ENCODE results near the gene GTPBP3.
A peak's percentile ranks its signal among the peaks of the same experiment; 100 is the strongest.

The GTPBP3 gene

DNA sequence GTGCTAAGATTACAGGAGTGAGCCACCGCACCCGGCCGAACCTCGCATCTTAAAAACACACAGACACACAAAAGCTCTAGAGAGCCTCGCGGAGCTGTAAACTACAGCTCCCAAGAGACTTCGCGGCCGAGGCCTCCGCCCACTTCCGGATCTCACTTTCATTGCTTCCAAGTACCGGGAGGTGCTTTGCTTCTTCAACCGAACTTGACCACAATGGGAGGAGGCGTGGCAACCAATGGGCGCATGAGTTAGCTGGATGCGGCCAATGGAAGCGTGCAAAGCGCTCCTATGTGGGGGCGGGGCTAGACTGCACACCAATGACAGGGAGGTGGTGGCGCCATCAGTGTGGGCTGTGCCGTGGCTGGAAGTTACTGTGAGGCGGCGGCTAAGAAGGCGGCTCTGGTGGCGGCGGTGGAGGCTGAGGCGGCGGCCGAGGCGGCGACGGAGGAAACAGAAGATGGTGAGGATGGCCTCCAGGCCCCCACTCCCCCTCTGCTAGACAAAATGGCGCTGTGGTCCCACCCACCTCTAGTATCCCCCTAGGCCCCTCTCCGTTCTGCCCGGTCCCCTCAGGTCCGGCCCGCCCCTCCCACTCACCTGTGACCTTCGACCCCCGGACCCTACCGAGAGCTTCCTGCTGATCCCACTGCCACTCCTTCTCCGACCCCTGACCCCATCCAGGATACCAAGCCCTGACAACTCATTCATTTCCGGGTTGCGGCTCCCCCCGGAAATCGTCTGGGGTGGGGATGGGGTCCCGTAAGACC, 28.0 kb upstream of the GTPBP3 start, which contains the start of gene DDA1:
TSS of gene DDA1 (plus strand) at position 366 of the 767 bp plus-strand sequence. CDS start at position 458, 92 bp downstream.
- DNase-seq (ENCODE audit: low spot score): peak; percentile 100

DNA sequence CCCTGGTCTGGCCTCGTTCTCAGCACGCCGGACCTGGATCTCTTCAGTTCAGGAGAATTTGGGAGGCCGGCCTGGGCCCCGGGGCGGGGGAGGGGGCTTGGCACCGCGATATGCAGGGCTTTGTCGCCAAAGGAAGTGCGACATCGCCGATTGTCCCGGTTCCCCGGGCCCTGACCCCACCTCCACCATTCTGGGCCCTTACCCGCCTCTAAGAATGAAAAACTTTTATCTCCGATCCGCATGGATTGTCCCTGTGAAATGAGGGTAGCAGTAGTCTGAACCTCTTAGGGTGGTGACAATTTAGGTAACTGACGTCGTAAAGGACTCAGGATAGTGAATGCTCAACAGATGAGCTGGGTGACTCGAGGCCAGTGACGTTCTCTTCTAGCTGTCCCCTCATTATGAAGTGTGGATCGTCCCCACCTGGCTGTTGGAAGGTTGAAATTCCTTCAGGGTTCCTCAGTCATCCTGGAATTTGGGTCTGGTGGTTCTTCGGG, 27.3 kb upstream of the GTPBP3 start:
- no peak for DNase-seq (ENCODE audit: low spot score)

DNA sequence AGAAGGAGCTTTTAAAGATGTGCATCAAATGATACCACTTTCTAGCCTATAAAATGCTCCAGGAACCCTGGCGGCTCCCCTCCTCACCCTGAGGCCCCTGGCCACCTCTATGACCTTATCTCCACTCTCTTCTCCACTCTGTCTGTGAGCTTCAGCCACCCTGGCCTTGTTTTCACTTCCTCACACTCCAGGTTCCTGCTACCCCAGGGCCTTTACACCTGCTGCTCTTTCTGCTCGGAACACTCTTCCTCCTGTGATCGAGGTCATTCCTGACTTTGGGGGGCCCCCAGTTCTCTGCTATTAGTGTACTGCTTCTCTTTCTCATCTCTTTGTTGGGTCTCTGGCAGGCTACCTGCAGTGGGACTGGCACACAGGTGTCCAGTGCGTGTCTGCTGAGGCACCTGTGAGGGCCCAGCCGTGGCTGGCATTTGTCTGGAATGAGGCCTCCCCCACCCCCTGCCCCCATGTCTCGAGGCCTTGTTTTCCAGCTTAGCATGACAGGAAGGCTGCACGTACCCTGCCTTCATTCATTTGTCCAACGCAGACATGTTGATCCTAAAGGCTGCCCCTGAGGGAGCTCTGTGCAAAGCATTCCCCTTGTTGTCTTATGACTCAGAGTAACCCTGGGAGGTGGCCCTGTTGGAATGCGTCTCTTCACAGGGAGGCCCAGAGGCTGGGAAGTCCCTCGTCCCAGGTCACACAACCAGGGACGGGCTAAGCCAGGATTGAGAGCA, 25.7 kb upstream of the GTPBP3 start:
- DNase-seq (ENCODE audit: low spot score): no peak

GRCh38 chr19:17312189-17313113, 24.9 kb upstream of the GTPBP3 start:
- DNase-seq (ENCODE audit: low spot score): no peak

GRCh38 chr19:17314007-17314593, 23.3 kb upstream of the GTPBP3 start:
- DNase-seq (ENCODE audit: low spot score): no peak

DNA sequence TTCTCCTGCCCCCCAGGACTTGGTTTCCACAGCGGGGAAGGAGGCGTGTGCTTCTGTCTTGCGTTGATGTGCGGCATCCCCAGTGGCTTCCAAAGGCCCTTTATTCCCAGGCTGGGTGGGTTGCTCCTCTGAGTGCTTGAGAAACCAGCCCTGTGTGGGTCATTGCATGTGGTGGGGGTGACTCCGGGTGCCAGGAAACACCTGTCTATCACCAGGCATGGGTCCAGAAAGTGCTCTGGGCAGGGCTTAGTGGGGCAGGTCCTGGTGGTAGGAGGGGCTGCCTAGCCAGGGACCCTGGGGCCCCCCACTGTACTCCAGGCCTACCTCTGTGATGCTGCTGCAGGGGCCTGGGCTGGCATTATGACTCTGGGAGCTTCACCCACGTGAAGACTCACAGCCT, 18.4 kb upstream of the GTPBP3 start:
- DNase-seq (ENCODE audit: low spot score): no peak

DNA sequence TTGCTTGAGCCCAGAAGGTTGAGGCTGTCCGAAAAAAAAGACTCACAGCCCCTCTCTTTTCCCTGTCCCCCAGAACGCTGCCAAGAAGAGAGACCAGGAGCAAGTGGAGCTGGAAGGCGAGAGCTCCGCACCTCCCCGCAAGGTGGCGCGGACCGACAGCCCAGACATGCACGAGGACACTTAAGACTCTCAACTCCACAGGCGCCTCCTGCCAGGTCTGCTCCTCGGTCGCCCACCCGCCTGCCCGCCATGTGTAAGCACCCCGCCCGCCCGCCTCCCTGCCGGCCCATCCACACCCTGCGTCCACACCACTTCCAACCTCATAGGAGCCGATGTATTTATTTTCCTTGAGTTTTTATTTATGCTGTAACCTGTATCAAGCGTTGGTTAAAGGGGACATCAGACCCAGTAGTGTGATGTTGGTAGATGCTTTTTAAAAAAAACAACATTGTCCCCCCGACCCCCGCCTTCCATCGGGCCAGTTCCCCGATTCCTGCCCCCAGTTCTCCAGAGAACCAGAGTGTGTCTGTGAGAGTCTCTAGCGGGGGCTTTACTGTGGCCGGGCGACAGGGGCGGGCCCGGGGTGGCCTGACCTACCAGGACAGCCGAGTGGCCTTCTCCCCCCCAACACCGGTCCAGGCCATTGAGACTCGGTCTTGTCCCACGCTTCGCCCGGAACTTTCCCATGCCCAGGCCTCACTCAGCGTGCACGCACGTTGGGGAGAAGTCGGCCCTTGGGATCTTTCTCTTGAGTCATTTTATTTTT, 17.7 kb upstream of the GTPBP3 start:
- DNase-seq (ENCODE audit: low spot score): no peak

GRCh38 chr19:17320435-17320834, 16.9 kb upstream of the GTPBP3 start:
- no peak for DNase-seq (ENCODE audit: low spot score)

GRCh38 chr19:17321655-17322489, 15.5 kb upstream of the GTPBP3 start:
- DNase-seq (ENCODE audit: low spot score): no peak

DNA sequence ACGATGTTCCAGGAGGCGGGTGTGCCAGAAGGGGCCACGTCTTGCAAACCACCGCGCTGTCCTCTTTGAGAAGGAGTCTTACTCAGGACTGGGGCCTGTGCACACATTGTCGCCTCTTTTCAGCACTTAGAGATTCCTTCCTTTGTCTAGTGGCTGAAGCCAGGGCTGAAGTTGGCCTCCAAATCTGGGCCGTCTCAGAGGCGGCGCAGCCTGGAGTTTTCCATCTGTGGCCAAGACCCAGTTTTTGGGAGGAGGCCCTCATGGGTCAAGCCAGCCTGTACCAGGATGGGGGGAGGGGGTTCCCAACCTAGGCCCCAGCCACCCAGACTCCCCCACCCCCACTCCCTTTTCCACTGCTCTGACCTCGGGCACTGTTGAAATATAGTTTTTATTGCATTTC, 14.5 kb upstream of the GTPBP3 start:
- no peak for DNase-seq (ENCODE audit: low spot score)

GRCh38 chr19:17323300-17323963, 13.9 kb upstream of the GTPBP3 start:
- DNase-seq (ENCODE audit: low spot score): no peak

- no peak for DNase-seq (ENCODE audit: low spot score)
Observed at GRCh38 chr19:17323964-17324332, 13.4 kb upstream of the GTPBP3 start.

DNA sequence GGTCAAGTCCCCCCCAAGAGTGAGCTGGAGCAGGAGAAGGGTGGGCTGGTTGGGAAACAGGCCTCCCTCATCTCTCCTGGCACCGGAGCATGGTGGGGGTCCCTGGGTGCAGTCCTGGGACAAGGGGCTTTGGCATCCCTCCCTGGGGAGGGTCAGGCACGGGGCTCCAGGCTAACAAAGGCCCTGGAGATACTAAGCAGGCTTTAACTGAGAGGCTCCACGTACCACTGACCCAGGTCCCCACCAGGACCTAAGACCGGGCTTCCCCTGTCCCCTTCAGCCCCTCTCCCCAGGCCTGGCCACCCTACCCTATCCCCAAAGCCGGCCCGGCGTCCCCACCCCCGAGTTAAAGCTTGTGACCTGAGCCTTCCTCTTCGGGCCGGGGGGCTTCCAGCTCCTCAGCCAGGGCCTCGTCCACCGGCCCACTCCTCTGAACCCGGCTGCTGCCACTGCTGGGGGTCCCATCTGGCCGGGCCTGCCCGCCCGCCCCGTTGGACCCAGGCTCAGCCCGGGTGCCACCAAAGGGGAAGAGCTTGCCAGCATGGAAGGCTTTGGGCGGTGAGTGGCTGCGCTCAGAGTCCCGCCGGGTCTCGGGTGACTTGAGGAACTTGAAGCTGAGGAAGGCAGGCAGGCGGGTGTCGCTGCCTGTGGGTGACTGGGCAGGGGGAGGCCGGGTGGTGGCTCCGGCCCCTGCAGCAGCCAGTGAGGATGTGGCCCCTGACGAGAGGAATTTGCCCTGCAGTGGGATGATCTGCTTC, 12.8 kb upstream of the GTPBP3 start:
- no peak for DNase-seq (ENCODE audit: low spot score)

- no peak for DNase-seq (ENCODE audit: low spot score)
Observed at GRCh38 chr19:17325133-17325532, 12.2 kb upstream of the GTPBP3 start.

GRCh38 chr19:17325881-17326594, 11.3 kb upstream of the GTPBP3 start:
- DNase-seq (ENCODE audit: low spot score): no peak

- DNase-seq (ENCODE audit: low spot score): no peak
Observed at GRCh38 chr19:17326595-17326966, 10.8 kb upstream of the GTPBP3 start.

- no peak for DNase-seq (ENCODE audit: low spot score)
Observed at GRCh38 chr19:17327068-17327653, 10.2 kb upstream of the GTPBP3 start.

Data from cerebellar cortex (tissue), 1 donor.